Endodermal cell (in vitro differentiated cells): Measurements from ENCODE around the gene SLCO1C1. TPM values are rescaled to one million over a fixed set of nuclear protein-coding genes. Genes with fewer than 3 reads are reported as not detected.

Source experiments
- DNase-seq: peaks from one replicate; pipeline ENCODE4 v3.0.0-alpha.2; 2017
- H3K27ac ChIP-seq: 2 replicates; pipeline ENCODE4 v1.5.1; 2013; ENCODE audit warnings: mild to moderate bottlenecking, low read depth, low read length, moderate library complexity
- H3K27me3 ChIP-seq: 2 replicates; pipeline ENCODE4 v1.6.1; 2013; ENCODE audit warnings: mild to moderate bottlenecking, low read length, moderate library complexity; ENCODE audit not compliant: insufficient read depth, control insufficient read depth, poor library complexity, severe bottlenecking
- H3K36me3 ChIP-seq: 2 replicates; pipeline ENCODE4 v1.7.0; 2013; ENCODE audit warnings: mild to moderate bottlenecking, low read length, moderate library complexity; ENCODE audit not compliant: control insufficient read depth, insufficient read depth
- H3K4me1 ChIP-seq: one replicate; pipeline ENCODE4 v1.7.0; 2013; ENCODE audit warnings: low read length; ENCODE audit not compliant: control insufficient read depth, insufficient read depth
- H3K4me3 ChIP-seq: 2 replicates; pipeline ENCODE4 v1.5.1; 2013; ENCODE audit warnings: mild to moderate bottlenecking, low read length, moderate library complexity
- H3K9ac ChIP-seq: 2 replicates; pipeline ENCODE4 v1.6.1; 2013; ENCODE audit warnings: mild to moderate bottlenecking, low read length, moderate library complexity; ENCODE audit not compliant: poor library complexity, severe bottlenecking; ENCODE audit errors: extremely low read depth
- H3K9me3 ChIP-seq: 2 replicates; pipeline ENCODE4 v1.6.1; 2013; ENCODE audit warnings: mild to moderate bottlenecking, low read length, moderate library complexity; ENCODE audit not compliant: control insufficient read depth
- H3K27ac Mint-ChIP-seq: 2 replicates; pipeline ENCODE4 v1.8.0; 2020; ENCODE audit warnings: mixed read lengths
- H3K27me3 Mint-ChIP-seq: 2 replicates; pipeline ENCODE4 v1.8.0; 2021; ENCODE audit warnings: mild to moderate bottlenecking, mixed read lengths; ENCODE audit not compliant: insufficient read depth
- H3K36me3 Mint-ChIP-seq: 2 replicates; pipeline ENCODE4 v1.8.0; 2020; ENCODE audit warnings: low read depth, mixed read lengths
- H3K4me1 Mint-ChIP-seq: 2 replicates; pipeline ENCODE4 v1.8.0; 2020; ENCODE audit warnings: mixed read lengths
- H3K4me3 Mint-ChIP-seq: 2 replicates; pipeline ENCODE4 v1.8.0; 2020; ENCODE audit warnings: mild to moderate bottlenecking, moderate library complexity, mixed read lengths
- H3K9me3 Mint-ChIP-seq: 2 replicates; pipeline ENCODE4 v1.8.0; 2020; ENCODE audit warnings: mild to moderate bottlenecking, mixed read lengths
- CTCF ChIP-seq: fragments of 200-600 bp; sonication (generic); conservative IDR thresholded peaks from 2 replicates; pipeline ENCODE4 v1.5.0; 2021; ENCODE audit warnings: antibody characterized with exemption, mild to moderate bottlenecking
- WGBS, 2 experiments: methylation state at CpG; one replicate each; pipeline versions ENCODE4 v1.1.5 to v1.1.7; 2013; ENCODE audit warnings: missing lambda C conversion rate in 2 of 2, mixed read lengths in 1 of 2; ENCODE audit not compliant: insufficient coverage in 1 of 2, insufficient read length in 1 of 2; 5-methylcytosine and 5-hydroxymethylcytosine counted together
- total RNA-seq, 2 donors: library from RNA; stranded (reverse); fragmentation: NEBNext Ultra II Directional in 1 of 2; extraction: Animal tissue kit (Norgen Biotek cat#: 25700) in 1 of 2; gene quantifications; 2 replicates in 1 of 2; 3 replicates in 1 of 2; pipeline ENCODE4 v1.2.1, GENCODE V29; 2021

The SLCO1C1 gene
- total RNA-seq, 2 donors from 2014 or later = 0.57 to 0.64 TPM

- Mint-ChIP-seq H3K36me3 (no peaks in the 10 kb centered on the region), H3K9me3 (no peaks in the 10 kb centered on the region), H3K27ac (no peak overlapping the region), H3K4me3 (no peak overlapping the region), H3K27me3 (peaks cover 77% of the 10 kb centered on the region), H3K4me1 (peaks cover 33% of the 10 kb centered on the region)
- Histone ChIP-seq H3K9me3 (no peaks in the 10 kb centered on the region), H3K4me1 (peaks cover 10% of the 10 kb centered on the region), H3K27me3 (peaks cover 67% of the 10 kb centered on the region), H3K4me3 (no peak overlapping the region), H3K36me3 (no peaks in the 10 kb centered on the region), H3K9ac (no peak overlapping the region), H3K27ac (no peak overlapping the region)
- 55 to 63% methylated on average over 2 to 3 of the region's 3 CpGs for WGBS, 2 experiments
- DNase-seq = peak; percentile 55
- TF ChIP-seq CTCF = no peak
Measured at GRCh38 chr12:20711846-20712245, 16.7 kb downstream of the SLCO1C1 start.

GRCh38 chr12:20716037-20716436 lies 20.9 kb downstream of the SLCO1C1 start:
- no peak overlapping the region for H3K27ac Mint-ChIP-seq
- 56 to 100% methylated on average over 2 of the region's 2 CpGs for WGBS, 2 experiments

GRCh38 chr12:20716985-20717384 lies 21.9 kb downstream of the SLCO1C1 start:
- H3K36me3 Mint-ChIP-seq = no peaks in the 10 kb centered on the region
- no peaks in the 10 kb centered on the region for H3K9me3 ChIP-seq
- H3K27ac ChIP-seq = no peak overlapping the region
- peaks cover 25% of the 10 kb centered on the region for H3K4me1 Mint-ChIP-seq
- no peaks in the 10 kb centered on the region for H3K9me3 Mint-ChIP-seq
- H3K9ac ChIP-seq = no peak overlapping the region
- H3K4me3 ChIP-seq = no peak overlapping the region
- H3K4me1 ChIP-seq = peaks cover 2% of the 10 kb centered on the region
- no peak for TF ChIP-seq CTCF
- no peak overlapping the region for H3K27ac Mint-ChIP-seq
- peaks cover 41% of the 10 kb centered on the region for H3K27me3 Mint-ChIP-seq
- H3K27me3 ChIP-seq = peaks cover 38% of the 10 kb centered on the region
- H3K36me3 ChIP-seq = no peaks in the 10 kb centered on the region
- 100% methylated on average over 1 of the region's 1 CpG; no CpG with 5 or more reads in 1 of the 2 experiments for WGBS, 2 experiments
- DNase-seq = no peak
- no peak overlapping the region for H3K4me3 Mint-ChIP-seq

More at GRCh38 chr12:20716037-20716436, 20.9 kb downstream of the SLCO1C1 start:
- no peak overlapping the region for H3K4me3 Mint-ChIP-seq
- H3K36me3 Mint-ChIP-seq = no peaks in the 10 kb centered on the region
- Histone ChIP-seq H3K27me3 (peaks cover 44% of the 10 kb centered on the region), H3K4me3 (no peak overlapping the region), H3K9ac (no peak overlapping the region), H3K36me3 (no peaks in the 10 kb centered on the region), H3K9me3 (no peaks in the 10 kb centered on the region), H3K4me1 (peaks cover 10% of the 10 kb centered on the region), H3K27ac (no peak overlapping the region)
- TF ChIP-seq CTCF = peak; percentile 88
- H3K4me1 Mint-ChIP-seq = peaks cover 25% of the 10 kb centered on the region
- H3K27me3 Mint-ChIP-seq = peaks cover 50% of the 10 kb centered on the region
- peak; percentile 76 for DNase-seq
- no peaks in the 10 kb centered on the region for H3K9me3 Mint-ChIP-seq
